ENCODE measurements around the gene TSC2. TPM values are rescaled to one million over a fixed set of nuclear protein-coding genes. Genes with fewer than 3 reads are reported as not detected.
A peak's percentile ranks its signal among the peaks of the same experiment; 100 is the strongest.

TSC2 gene
- total RNA-seq, 1 experiment from 2014 or later: 59.6 TPM

- DNase-seq (ENCODE audit: low read depth): no peak
Measured at GRCh38 chr16:2042171-2042985, 5.4 kb upstream of the TSC2 start.

GRCh38 chr16:2042986-2043666 is 4.7 kb upstream of the TSC2 start:
- no peak for DNase-seq (ENCODE audit: low read depth)

- no peak for DNase-seq (ENCODE audit: low read depth)
Measured at GRCh38 chr16:2043667-2044451, 3.9 kb upstream of the TSC2 start.

GRCh38 chr16:2044541-2044940 is 3.2 kb upstream of the TSC2 start:
- no peak for DNase-seq (ENCODE audit: low read depth)

- no peak for DNase-seq (ENCODE audit: low read depth)
Measured at GRCh38 chr16:2045965-2046892, 1.6 kb upstream of the TSC2 start.

GRCh38 chr16:2046893-2047329 is 874 bp upstream of the TSC2 start:
- DNase-seq (ENCODE audit: low read depth): peak; percentile 64

- no peak for DNase-seq (ENCODE audit: low read depth)
Measured at GRCh38 chr16:2048116-2048543, 345 bp downstream of the TSC2 start.

- no peak for DNase-seq (ENCODE audit: low read depth)
Measured at GRCh38 chr16:2053211-2053610, 5.4 kb downstream of the TSC2 start.

- DNase-seq (ENCODE audit: low read depth): no peak
Measured at GRCh38 chr16:2053897-2054296, 6.1 kb downstream of the TSC2 start.

GRCh38 chr16:2054543-2055245 is 6.9 kb downstream of the TSC2 start:
- DNase-seq (ENCODE audit: low read depth): no peak

GRCh38 chr16:2056077-2056476 is 8.3 kb downstream of the TSC2 start:
- no peak for DNase-seq (ENCODE audit: low read depth)

- DNase-seq (ENCODE audit: low read depth): no peak
Measured at GRCh38 chr16:2056681-2057407, 9.1 kb downstream of the TSC2 start.

- DNase-seq (ENCODE audit: low read depth): no peak
Measured at GRCh38 chr16:2057438-2057837, 9.7 kb downstream of the TSC2 start.

- no peak for DNase-seq (ENCODE audit: low read depth)
Measured at GRCh38 chr16:2058420-2058819, 10.6 kb downstream of the TSC2 start.

GRCh38 chr16:2058872-2059271 is 11.1 kb downstream of the TSC2 start:
- DNase-seq (ENCODE audit: low read depth): no peak

- DNase-seq (ENCODE audit: low read depth): no peak
Measured at GRCh38 chr16:2060346-2060745, 12.6 kb downstream of the TSC2 start.

GRCh38 chr16:2061023-2061422 is 13.2 kb downstream of the TSC2 start:
- DNase-seq (ENCODE audit: low read depth): no peak

- no peak for DNase-seq (ENCODE audit: low read depth)
Measured at GRCh38 chr16:2061526-2061925, 13.7 kb downstream of the TSC2 start.

GRCh38 chr16:2062801-2063200 is 15.0 kb downstream of the TSC2 start:
- DNase-seq (ENCODE audit: low read depth): no peak

GRCh38 chr16:2063861-2064260 is 16.1 kb downstream of the TSC2 start:
- no peak for DNase-seq (ENCODE audit: low read depth)
